Epithelial cell of prostate (primary cell): ENCODE measurements around the gene OR10A3.
A peak's percentile ranks its signal among the peaks of the same experiment; 100 is the strongest.

ENCODE experiments used
- DNase-seq: peaks from one replicate; pipeline ENCODE4 v3.0.0-alpha.2; 2011; ENCODE audit warnings: low read depth, low spot score
- H3K27ac ChIP-seq: fragments of 450-650 bp; 2 replicates; pipeline ENCODE4 v1.5.1; 2017; ENCODE audit warnings: mild to moderate bottlenecking

Gene OR10A3

DNA sequence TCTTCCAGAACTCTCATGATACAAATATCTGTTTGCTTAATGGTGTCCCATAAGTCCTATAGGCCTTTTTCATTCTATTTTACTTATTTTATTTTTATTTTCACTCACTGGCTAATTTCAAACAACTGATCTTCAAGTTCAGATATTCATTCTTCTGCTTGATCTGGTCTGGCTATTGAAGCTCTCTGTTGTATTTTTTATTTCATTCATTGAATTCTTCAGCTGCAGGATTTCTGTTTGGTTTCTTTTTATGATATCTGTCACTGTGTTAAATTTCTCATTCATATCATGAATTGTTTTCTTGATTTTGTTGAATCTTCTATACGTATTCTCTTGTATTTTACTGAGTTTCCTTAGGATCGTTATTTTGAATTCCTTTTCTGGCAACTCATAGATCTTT lies 2.6 kb upstream of the OR10A3 start:
- DNase-seq, result no peak
- no peak overlapping the region for H3K27ac ChIP-seq

GRCh38 chr11:7941146-7941545 lies 362 bp downstream of the OR10A3 start:
- no peak overlapping the region for H3K27ac ChIP-seq
- no peak for DNase-seq

- H3K27ac ChIP-seq, result no peak overlapping the region
- peak; percentile 27 for DNase-seq
These were observed 4.9 kb downstream of the OR10A3 start for GRCh38 chr11:7936615-7937014.

DNA sequence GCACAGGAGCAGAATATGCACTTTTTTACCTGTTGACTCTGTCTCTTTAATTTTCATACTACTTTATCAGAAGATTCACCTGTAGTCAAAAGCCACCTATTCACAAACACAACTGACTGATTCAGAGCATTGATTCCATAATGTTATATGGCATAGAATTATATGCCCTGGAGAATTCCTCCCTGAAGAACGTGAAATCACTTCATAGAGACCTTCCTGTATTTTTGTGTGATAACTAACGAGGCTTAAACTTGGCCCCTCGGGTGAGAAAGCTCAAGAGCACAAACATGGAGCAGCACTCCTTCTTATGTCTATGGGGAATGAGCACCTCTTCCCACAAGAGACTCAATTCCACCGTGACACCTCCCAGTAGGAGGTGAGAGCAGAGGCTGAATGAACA lies 10.3 kb downstream of the OR10A3 start, which contains the start of gene OR10A6:
OR10A6 (minus strand) TSS at position 101 of the 400 bp plus-strand sequence. CDS start 2,606 bp downstream, outside the sequence.
- H3K27ac ChIP-seq, result no peak within 1 kb of the TSS
- no peak for DNase-seq

DNA sequence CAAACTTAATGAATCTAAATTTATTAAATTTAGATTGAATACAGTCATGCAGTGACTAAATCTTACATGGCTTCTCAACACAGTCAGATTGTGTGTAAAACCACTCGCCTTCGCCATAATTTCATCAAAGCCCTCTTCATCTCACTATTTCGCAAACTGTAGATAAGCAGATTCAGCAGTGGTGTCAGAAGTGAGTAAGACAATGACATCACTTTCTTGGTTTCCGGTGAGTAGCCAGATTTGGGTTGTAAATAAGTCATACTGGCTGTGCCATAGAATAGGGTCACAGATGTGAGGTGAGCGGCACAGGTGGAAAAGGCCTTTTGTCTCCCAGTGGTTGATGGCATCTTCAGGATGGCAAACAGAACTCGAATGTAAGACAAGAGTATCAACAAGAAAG lies 13.9 kb downstream of the OR10A3 start:
- DNase-seq, result no peak
- H3K27ac ChIP-seq, result no peak overlapping the region

DNA sequence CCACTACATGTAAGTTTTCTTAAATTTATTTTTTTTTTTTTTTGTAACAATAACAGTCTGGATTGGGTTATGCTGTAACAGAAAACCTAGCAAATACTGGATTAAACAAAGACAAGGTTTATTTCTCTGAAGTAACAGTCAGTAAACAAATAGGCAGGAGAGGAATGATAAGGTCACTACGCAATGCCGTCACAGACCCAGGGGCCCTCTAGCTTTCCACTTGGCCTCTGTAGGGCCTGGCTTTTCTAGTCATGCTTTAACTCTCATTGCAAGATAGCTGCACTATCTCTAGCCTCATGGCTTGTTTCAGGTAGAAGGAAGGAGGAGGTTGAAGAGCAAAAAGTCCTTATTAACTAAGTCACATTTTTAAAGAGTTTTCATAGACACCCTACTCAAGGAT lies 17.0 kb downstream of the OR10A3 start:
- H3K27ac ChIP-seq, result no peak overlapping the region

GRCh38 chr11:7918141-7918540 lies 23.4 kb downstream of the OR10A3 start:
- no peak overlapping the region for H3K27ac ChIP-seq
- DNase-seq, result no peak

More for the DNA sequence above, 17.0 kb downstream of the OR10A3 start:
- DNase-seq, result no peak

DNA sequence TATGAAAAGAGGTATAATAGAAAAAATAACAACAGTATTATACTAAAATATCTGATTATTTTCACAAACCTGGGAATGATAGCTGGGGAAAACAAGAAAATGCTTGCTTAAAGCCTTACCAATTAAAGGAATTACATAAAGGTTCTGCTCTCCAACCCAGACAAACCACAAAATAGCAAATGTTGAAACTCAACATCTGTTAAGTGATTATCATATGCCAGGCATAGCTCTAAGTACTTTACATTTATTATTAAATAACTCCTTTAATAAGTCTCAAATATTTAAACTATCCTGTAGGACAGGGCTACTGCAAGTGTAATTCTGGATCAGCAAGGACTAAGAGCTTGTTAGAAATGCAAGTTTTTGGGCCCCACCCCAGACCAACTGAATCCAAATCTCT lies 30.5 kb downstream of the OR10A3 start:
- H3K27ac ChIP-seq, result no peak overlapping the region
- DNase-seq, result no peak

GRCh38 chr11:7910286-7910788 lies 31.2 kb downstream of the OR10A3 start:
- no peak overlapping the region for H3K27ac ChIP-seq
- no peak for DNase-seq

- no peak for DNase-seq
- H3K27ac ChIP-seq, result no peak overlapping the region
These were observed 31.8 kb downstream of the OR10A3 start for GRCh38 chr11:7909585-7910285.

GRCh38 chr11:7907121-7907520 lies 34.4 kb downstream of the OR10A3 start:
- DNase-seq, result no peak
- H3K27ac ChIP-seq, result peak overlapping the region; percentile 93

- DNase-seq, result no peak
- peak overlapping the region; percentile 93 for H3K27ac ChIP-seq
These were observed 35.0 kb downstream of the OR10A3 start for GRCh38 chr11:7906481-7906880.

- peak overlapping the region; percentile 93 for H3K27ac ChIP-seq
- no peak for DNase-seq
These were observed 35.5 kb downstream of the OR10A3 start for GRCh38 chr11:7905961-7906429.

GRCh38 chr11:7905549-7905948 lies 36.0 kb downstream of the OR10A3 start:
- H3K27ac ChIP-seq, result peak overlapping the region; percentile 93
- DNase-seq, result no peak

DNA sequence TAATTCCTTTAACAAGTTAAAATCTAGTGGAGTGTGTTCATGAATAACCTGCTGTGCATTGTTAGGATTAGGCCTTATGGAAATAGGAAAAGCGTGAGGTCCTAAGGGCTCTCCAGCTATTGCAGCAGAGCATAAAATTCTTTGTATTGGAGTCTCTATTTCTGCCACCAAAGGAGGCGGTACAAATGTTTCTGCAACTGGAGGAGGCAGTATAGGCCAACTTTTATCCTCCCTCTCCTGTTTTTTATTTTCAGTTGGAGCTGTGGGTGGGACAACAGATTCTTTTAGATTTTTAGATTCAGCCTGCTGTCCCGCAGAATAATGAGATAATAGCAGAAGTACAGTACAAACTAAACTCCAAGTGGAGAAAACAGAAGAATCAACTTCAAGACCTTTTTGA lies 36.6 kb downstream of the OR10A3 start:
- DNase-seq, result no peak
- peak overlapping the region; percentile 93 for H3K27ac ChIP-seq

GRCh38 chr11:7903940-7904339 lies 37.6 kb downstream of the OR10A3 start:
- H3K27ac ChIP-seq, result peak overlapping the region; percentile 93
- no peak for DNase-seq

DNA sequence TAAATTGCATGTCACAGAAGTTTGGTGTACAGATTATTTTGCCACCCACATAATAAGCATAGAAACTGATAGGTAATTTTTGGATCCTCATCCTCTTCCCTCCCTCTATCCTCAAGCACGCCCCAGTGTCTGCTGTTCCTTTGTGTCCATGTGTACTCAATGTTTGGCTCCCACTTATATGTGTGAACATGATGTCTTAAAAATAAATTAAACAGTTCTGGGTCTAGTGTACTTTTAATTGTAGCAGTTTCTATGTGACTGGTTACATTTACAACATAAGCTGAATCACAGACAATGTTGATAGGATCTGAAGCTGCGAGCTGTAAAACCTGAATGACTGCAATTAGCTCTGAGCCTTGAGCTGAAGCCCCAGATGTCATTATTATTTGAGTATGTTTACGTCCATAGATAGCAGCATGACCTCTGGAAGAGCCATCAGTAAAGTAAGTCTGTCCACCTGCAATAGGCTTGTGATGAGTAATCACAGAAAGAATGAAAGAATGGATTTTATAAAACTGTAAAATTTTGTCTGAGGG lies 40.1 kb downstream of the OR10A3 start:
- no peak for DNase-seq
- peak overlapping the region; percentile 36 for H3K27ac ChIP-seq

GRCh38 chr11:7900686-7901085 lies 40.8 kb downstream of the OR10A3 start:
- DNase-seq, result peak; percentile 45
- peak overlapping the region; percentile 36 for H3K27ac ChIP-seq

DNA sequence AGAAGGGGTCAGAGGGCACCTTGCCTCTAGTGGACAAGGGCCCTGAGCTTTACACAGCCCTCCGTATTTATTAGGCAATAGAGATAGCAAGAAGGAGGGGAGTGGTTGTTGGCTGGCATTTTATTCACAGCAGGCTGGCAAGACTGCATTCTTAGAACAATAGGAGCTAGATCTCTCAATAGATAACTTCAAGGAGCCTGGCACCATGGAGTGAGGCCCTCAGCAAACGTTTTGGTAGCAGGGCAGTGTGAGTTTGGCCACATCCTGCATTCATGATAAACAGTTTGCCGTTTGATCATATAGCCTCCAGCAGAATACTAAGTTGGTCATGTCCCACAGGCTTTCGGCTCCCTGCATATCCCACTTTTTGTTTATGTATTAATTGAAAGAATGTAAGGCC lies 42.1 kb downstream of the OR10A3 start:
- peak overlapping the region; percentile 36 for H3K27ac ChIP-seq
- DNase-seq, result no peak

DNA sequence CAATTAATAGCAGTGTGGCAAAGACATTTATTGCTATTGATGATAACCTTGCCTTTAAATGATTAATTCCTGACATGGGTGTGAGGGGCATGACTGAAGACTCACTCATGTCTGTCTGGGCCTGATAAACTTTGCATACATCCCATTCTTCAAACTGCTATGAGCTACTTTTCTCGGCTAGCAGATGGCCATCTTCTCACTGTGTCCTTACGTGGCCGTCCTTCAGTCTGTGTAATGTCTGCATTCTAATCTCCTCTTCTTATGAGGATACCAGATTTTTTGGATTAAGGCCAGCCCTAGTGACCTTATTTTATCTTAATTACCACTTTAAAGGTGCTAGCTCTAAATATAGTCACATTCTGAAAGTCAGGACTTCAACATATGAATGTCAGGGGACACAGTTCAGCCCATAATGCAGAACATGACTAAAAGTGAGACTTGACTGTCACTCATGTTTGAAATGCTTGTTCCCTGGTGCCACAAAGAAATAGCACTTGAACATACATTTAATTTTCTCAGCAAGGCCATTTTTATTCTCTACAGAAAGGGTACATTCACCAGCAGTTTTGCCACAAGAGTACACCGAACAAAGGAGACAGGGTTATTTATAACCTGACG lies 42.7 kb downstream of the OR10A3 start:
- DNase-seq, result no peak
- peak overlapping the region; percentile 36 for H3K27ac ChIP-seq
